HG03103 (cell line): ENCODE results near the gene PTPRM.

Source experiments
- ATAC-seq: cut with Tn5 transposase; IDR thresholded peaks from one replicate; pipeline ENCODE4 v1.9.1; 2021; ENCODE audit warnings: low read depth; ENCODE audit not compliant: unreplicated experiment

Gene PTPRM

DNA sequence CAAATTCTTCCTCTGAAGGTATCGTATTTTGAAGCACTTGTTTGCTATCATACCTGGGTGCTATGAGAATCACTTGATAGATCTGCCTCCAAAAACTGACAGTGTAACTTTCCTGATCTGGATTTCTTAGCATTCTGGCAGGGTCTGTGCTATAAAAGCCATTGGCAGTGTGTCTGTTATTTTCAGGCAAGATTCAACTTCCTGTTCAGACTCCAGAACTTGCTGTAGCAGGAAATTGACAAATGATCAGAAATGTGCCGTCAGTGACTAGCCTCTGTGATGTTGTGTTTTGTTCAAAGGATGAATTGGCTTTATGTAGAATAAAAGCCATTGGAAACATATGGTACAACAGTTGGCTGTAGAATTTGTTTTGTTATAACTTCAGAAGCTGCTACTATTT is 273.3 kb downstream of the PTPRM start:
- no peak for ATAC-seq

DNA sequence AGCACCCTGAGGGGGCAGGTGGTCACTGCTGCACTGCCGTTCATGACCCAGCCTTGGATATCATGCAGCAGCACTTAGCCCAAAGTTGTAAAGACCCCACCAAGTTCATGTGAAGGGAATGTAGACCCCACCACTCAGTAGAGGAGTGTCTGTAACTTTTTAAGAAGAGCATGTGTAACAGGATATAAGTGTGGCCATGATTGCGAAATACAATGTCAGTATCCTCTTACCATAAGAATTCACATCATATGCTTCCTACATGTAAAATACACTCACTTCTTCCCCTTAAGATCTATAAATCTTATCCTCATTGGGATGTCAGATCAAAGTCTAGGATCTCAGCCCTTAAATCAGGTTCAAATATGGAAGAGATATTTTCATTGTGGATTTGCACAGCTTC is 276.9 kb downstream of the PTPRM start:
- no peak for ATAC-seq

DNA sequence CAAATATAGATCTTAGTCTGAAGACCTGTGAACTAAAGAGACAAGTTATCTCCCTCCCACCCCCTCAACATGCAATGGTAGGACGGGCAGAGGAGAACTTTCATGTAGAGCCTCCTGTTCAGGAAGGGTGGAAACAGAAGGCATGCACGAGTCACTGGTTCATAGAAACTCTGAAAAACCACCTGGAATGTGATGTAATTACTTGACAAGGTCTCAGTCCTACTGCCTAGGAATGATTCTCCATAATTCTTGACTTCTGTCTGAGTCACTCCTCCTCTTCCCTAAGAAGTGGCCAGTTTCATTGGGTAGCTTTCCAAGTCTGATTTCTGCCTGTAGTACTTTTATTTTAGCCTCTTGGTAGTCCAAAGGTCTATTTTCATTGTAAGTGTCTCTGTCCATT is 277.3 kb downstream of the PTPRM start:
- no peak for ATAC-seq

DNA sequence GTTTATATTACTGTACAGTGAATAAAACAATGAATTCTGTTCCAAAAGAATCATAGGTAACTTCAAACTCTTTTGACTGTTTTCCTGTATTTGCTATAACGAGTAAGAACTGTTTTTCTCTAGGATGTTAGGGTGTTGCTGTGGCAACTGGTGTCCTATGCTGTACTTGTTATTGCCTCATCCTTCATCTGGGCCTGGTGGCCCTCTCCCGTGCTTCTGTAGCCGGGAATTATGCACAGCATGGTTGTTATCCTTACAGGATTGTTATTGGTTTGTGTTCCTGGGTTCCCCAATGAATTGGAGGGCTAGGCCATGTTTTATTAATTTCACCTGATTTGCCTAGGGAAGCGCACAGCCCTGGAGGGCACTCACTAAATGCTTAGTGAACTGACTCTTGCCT is 279.2 kb downstream of the PTPRM start:
- no peak for ATAC-seq

DNA sequence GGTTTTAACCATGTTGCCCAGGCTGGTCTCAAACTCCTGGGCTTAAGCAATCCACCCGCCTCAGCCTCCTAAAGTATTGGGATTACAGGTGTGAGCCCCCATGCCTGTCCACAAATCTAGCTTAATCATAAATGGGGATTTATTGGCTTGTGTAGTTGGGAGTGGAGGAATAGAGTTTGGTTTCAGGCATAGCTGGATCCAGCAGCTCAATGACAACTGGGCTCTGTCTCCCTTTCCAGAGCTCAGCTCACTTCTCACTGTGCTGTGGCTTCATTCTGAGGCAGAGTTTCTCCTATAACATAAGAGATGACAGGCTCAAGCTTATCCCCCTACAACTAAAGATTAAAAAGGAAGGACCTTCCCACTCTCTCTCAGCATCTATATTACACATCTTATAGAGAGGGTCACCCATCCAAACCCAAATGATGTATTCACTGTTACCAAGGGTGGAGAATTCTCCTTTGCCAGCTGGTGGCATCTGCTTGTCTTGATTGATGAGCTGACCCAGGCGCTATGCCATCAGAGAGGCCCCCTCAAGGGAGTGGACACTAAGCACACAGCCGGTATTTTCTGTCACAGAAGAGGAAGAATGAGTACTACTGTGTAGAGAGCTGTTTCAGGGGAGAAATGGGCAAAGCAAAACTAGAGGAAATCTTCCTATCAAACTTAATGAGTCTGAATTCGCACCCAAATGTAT is 280.4 kb downstream of the PTPRM start:
- no peak for ATAC-seq

DNA sequence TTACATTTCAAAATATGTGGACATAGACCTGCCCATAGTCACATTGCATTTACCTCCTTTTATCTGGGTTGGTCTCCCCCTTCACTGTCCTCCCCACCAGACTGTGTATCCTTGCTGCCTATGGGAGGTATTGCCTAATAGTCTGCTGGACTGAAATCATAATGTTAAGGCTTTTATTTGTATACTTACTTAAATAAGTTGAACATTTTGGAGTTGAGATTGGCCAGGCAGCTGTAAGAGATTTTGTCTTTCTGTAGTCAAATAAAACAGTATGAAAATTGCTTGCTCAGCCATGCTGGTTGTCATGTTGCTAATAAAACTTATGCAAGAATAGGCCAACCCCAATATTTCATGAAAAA is 280.9 kb downstream of the PTPRM start:
- no peak for ATAC-seq

DNA sequence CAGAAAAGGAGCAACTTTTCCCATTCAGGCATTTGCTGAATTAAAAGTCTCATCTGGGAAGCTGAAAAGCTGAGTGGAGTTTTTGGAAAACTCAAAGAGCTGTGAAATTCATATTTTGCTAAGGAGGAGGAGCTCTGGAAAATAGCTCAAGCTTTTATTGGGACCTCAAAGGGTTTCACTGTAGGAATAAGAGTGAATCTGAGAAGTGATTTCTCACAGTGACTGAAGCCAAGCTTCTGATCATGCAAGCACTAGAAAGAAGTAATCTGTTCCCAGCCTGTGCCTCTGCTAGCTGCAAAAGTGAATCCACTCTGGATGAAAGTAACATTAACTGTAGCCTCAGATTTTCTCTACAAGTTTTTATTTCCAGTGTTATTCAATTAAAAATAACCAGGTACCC is 283.3 kb downstream of the PTPRM start:
- no peak for ATAC-seq

DNA sequence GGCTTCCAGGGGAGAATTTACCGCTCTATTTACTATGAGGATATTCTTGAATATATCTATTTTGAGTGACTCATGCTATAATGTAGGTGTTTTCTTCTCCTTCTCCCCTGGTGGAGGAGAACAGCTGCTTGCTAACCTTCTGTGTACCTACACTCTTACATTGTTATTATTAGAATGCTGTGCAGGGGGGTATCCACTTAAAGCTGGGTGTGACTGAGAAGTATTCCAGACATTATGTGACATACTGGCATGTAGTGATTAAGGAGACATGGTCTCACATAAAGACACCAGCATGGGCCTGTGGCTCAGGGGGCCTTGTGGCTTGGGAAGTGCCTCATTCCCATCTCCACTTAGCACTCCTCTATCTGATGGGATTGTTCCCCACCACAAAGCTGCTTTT is 287.9 kb downstream of the PTPRM start:
- ATAC-seq = no peak

DNA sequence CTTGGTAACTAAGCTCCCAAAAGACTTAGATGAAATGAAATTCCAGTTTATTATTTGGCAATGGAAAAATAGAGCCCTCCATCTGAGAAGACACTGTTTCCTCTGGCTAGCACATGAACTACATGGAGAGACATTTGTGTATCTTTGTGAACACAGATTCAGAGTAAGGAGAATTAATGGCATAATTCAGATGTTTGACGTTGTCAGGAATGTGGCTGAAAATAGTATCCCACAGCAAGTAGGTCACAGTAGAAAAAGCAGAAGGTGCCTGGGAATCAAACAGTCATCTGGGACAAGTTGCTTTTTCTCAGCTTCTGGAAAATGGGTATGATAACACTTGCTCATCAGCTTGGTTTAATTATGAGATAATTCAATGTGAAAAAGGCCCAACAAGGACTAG is 288.6 kb downstream of the PTPRM start:
- no peak for ATAC-seq

DNA sequence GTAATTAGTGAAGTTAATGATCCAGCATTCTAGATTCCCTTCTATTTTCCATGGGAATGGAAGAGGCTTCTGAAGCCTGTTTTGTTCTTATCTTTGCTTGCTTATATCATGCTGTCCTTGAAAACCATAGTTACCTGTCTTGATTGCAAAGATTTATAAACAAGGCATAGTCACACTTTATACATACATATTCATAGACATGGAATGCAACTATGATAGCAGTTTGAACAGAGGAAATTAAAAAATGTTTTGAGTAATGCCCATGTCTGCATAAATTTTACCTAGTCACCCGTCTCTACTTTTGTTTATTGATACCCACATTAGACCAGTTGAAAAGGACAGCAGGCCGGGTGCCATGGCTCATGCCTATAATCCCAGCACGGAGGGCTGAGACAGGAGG is 289.0 kb downstream of the PTPRM start:
- ATAC-seq = no peak

DNA sequence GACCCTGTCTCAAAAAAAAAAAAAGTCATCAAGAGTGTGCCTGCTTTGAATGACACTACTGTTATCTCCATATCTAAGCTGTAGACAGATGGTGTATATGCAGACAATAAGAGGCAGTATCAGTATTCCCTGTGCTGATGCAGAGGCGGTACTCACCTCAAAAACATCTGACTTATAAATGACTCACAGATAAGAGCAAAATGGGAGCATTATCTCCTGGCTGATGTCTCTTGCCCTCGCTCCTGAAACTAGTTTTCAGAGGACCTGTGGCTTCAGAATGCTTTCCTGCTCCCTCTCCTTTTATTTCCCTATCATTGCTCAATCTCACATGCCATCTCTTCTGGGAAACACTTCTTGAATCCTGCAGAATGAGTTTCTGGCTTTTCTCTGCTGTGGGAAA is 289.6 kb downstream of the PTPRM start:
- ATAC-seq = no peak

DNA sequence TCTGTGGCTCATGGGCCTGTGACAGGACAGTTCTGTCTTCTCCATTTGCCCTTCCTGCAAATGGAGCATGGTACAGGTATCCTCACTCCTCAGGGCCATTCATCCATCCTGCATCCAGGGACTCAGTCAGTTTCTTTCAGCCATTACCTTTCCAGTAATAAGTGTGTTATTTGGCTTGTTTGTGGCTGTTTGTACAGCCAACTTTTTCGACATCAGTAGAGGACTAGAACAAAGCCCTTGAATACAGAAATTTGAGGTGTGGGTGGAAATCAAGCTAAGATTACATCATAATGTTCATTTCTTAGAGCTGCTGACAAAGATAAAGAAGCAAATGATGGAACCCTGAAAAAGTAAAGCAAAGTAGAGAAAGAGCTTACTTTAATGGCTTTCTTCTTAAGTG is 290.4 kb downstream of the PTPRM start:
- no peak for ATAC-seq

DNA sequence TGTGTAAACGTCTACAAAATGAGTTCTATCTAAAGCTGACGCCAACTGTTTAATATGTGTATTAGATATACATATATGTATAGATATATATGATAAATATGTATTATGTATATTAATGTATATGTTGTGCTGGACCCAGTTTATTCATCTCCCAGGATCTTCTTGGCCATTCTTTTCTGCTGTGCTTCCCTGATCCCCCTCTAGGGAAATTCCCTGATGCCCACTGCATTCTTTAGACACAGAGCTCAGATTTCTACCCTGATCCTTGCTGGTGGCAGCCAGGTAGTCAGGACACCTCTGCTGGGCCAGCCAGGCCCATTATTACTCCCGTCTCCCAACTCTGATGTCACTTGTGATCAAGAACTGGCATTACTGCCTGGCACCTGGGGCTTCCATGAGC is 292.0 kb downstream of the PTPRM start:
- no peak for ATAC-seq

DNA sequence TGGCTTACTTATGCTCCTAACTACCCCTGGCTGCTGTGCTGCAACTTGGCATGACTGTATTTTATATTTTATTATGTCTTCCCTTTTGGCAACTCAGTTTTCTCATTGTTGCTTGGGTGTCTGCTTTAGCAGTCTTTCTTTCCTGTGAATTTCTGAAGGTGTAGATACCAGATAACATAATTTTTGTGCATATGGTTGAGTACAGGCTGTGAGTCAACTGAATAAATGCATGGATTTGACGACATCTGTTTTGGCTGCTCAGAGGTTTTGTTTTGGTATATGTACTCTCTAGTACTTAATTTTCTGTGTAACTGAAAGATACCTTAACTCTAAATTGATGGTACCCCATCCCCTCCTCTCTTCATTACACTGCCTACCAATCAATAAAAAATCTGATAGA is 303.1 kb downstream of the PTPRM start:
- no peak for ATAC-seq

DNA sequence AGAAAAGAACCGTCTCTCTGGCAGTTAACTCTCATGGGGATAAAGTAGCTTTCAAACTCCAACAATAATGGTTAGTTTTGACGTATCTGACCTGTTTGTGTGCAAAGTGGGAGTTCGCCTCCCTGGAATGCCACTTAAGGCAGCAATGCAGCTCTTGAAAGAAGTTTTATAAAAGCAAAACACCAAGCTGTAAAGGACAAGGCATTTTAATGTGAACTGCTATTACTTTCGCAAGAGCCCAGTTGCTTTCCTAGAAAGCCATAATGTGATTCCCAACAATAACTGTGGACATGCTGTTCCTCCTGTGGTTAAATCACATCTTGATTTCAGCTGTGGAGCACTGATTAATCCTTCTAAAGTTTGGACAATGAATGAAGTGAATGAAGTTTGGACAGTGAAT is 303.7 kb downstream of the PTPRM start:
- no peak for ATAC-seq

DNA sequence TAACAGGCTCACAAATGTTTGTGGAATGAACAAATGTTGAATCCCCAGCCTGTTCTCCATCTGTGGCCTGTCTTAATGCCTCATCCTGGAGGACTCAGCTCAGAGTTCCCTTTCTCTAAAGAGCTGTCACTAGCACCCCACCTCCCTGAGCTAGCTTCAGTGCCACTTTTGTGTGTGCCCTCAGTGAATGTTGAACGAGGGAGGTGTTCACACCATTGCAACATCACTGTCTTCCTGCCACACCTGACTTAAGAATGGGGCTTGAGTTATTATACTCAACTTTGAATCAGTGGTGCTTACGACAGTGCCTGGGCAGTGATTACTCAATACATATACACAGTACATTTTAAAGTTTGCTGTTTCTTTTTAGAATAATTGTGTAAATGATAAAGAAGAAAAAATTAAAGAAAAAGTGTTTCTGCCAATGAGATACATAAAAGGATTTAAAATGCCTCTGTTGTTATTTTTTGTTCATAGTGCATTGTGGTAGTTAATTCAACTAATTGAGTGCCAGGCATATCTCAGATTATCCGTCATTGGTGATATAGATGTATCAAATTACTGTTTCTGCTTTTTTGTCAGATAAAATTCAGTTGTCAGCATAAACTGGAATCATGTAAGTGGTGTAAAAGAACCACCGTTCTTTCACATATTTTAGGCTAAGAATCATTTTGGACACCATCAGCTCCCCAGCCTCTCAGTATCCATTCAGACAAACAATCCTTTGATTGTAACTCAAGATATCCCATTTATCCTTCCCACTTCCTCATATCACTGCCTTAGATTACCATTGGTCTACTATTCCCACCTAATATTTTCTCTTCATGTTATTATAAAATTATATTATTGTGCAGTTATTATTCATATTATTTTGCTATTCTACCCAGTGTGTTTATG is 304.7 kb downstream of the PTPRM start:
- ATAC-seq = no peak

DNA sequence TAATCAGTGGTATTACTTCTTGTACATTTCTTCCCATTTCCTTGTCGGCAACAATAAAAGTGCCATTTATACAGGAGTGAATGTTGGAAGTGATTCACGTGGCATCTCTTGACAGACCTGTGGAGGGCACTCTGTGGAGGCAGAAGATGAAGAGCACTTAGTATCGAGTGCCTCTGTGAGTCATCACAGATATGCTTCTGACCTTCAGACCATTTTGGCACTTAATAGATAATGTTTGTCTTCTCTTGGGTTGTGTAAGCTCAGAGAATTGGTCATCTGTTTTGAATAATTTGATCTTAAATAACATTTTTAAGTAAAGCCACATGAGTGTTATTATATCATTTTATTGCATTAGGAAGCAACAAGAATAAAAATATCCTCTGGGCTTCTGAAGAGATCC is 305.5 kb downstream of the PTPRM start:
- ATAC-seq = no peak

DNA sequence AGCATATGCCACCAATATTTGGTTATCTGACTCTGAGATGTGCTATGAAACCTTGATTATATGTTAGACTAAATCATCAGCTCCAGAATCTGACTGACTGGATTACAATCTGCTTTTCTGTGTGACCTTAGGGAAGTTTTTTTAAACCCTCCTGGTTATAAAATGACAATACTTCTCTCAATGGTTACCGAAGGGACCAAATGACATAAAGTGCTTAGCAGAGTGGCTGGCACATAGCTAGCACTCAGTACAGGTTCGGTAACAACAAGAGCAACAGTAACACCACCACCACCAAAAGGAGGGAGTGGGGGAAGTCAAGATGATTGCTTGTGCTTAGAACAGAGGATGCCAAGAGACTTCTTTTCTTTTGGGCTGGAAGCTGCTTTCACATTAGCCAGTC is 306.2 kb downstream of the PTPRM start:
- no peak for ATAC-seq

DNA sequence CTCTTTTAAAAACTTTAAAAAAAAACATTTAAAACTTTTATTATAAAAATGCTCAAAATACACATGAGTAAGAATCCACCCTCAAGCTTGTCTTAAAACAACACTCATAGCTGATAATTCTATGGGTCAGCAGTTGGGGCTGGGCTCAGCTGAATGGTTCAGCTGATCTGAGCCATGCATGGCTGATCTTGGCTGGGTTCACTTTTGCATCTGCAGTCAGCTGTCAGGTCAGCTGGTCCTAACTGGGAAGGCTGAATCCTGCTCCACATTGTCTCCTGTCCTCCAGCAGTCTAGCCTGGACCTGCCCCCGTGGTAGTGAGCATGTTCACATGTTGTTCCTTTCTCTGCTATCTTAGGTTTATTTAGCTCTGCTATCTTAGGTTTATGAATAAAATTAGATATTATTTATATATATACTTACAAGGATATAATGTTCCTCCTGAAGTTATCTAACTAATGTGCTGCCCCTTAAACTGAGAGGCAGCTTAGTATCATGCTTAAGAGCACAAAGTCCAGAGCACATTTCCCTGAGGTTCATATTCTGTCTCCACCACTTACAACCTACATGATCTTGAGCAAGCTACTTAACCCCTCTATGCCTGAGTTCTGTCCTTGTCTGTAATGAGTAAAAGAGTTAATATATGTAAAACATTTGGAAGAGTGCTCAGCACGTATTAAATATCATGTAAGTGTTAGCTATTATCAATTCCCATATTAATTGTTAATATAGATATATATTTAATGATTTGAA is 309.4 kb downstream of the PTPRM start:
- no peak for ATAC-seq

DNA sequence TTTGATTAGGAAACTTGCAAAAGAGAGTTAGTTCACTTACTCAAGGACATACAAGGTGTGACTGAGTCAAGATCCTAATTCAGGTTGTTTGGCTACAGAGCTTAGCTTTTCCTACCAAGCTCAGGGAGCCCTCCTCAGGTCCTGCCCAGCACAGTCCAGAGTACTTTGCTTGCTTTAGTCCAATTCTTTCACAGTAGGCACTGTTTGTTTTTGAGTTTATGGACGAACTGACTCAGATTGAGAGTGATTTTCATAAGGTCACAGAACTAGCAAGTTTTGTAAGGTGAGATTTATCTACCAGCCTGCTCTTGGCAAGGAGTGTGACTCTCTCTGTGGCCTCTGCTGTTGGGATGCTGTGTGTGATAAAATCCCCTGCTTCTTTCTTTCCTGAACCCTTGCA is 310.5 kb downstream of the PTPRM start:
- no peak for ATAC-seq
